Hematopoietic multipotent progenitor cell treated with erythropoietin and hydrocortisone succinate and interleukin-3 and kit ligand, for 6 days (in vitro differentiated cells): Measurements from ENCODE around the gene VWDE.

Experiments
- DNase-seq: peaks from one replicate; pipeline ENCODE4 v3.0.0-alpha.2; 2015

VWDE gene

DNA sequence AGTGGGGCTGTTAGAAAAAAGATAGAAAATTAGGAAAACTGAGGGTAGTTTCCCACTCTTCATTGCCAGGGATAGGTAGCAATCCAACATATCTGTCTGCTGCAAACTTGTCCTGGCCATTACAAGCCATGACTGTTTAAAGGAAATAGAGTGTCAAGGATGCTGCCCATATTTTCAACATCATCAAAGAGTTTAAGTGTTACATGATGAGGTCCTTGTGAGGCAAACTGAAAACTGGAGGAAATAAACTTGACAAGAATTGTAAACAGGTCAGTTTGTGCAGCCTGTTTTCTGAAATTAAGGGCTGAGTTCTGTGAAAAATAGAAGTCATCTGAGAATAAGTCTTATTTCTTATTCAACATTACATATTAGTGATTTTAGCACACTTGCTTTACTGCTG, 78.0 kb downstream of the VWDE start:
- no peak for DNase-seq

GRCh38 chr7:12323415-12323814, 80.2 kb downstream of the VWDE start:
- DNase-seq = no peak

- DNase-seq = no peak
These were observed 80.8 kb downstream of the VWDE start for GRCh38 chr7:12322903-12323300.

DNA sequence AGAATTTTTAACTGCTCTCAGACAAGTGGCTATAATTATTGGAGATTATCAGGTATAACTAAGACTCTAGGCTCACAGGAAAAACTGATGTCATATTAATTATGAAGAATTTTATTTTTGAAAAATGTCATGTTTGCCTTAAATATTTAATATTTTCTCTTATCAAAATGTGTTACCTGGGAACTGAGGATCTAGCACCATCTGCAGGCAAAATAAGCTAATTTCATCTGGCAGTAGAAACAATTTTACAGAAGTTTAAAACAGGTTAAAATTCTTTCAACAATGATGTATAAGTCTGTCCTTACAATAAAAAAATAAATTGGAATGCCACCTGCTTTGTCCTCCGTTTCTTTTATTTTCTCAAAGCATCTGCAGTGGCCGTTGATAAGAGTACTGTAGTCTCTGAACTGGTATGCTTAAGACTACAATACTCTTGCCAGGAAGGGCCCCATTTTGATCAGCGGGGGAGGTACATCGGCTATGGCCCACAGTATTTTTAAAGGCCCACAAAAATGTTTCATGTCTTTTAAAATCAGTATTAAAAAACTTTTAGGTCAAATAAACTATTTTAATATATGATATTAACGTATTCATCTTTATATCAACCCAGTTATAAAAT, 81.3 kb downstream of the VWDE start:
- DNase-seq = peak; percentile 52

- no peak for DNase-seq
These were observed 82.5 kb downstream of the VWDE start for GRCh38 chr7:12320987-12321647.

DNA sequence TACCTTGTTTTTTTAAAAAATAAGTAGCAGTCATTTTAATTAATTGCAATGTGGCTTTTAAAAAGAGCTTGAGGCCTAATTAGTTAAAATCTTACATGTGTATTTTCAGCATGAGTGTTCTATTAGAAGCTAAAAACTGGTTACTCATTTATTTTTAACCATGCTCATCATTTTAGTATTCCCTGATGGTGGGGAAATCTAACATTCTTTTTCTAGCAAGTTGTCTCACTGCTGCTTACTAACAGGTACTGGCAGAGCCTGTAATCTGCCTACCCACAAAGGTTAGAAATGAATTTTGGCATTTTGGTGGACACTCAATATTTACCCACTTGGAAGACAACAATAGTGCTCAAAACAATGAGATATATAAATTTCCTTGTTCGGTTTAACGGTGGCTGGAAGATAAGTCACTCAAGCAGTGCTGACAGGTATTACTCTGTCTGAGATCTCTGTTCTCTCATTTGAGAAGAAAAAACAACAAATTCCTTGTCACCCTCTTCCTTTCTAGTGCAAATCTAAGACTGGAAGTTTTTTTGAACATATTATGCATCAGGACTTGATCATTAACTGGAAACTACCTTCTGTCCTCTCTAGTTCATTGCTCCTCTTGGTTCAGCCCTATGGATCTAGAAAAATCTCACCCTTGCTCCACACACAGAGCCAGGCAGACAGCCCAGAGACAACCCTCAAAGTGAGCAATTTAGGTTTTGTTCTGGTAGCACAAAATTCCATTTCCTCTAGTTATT, 83.3 kb downstream of the VWDE start:
- DNase-seq = no peak

DNA sequence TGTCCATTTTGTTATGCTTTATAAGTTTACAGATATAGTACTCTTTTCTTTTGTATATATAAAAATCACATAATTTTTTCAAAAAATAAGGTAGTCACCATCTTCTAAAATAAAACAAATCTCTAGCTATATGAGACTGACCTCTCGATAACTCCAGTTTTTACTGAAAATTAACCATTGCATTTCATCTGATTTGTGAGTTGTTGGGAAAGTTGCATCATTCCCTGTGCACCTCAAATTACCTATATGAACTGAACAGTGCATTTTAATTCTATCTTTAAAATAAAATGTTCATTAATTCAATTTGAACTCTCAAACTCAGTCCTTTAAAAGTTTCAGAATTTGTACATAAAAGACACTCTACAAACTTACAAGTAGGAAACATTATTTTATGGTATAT, 86.0 kb downstream of the VWDE start:
- DNase-seq = no peak

DNA sequence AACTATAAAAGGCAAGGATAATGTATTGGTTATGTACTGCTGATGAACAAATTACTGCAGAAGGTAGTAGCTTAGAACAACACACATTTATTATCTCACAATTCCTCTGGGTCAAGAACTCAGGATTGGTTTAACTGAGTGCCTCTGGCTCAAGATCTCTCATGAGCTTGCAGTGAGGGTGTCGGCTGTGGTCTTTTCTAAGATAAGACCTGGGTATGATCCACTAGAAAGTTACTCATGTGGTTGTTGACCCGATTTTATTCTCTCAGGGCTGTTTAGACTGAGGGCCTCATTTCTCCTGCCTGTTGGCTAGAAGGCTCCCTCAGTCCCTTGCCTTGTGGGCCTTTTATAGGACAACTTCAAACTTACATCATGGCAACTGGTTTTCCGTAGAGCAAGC, 86.7 kb downstream of the VWDE start:
- peak; percentile 69 for DNase-seq

DNA sequence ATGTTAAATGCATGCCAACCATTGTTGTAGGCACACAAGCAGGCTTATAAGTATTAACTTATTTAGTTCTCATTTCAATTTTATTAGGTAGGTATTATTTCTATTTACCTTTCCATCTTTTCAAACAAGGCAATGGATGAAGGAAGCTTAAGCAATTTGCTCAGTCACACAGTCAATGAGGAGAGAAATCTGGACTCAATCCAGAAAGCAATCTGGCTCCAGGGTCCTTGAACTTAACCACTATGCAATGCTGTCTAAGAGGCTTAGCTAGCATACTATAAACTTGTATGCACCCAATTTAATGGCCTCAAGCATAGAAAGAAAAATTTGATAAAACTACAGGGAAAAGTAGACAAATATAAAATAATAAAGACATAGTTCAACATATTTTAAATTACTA, 88.6 kb downstream of the VWDE start:
- DNase-seq = no peak

- DNase-seq = no peak
These were observed 89.5 kb downstream of the VWDE start for GRCh38 chr7:12314199-12314598.

- no peak for DNase-seq
These were observed 98.2 kb downstream of the VWDE start for GRCh38 chr7:12305502-12305901.

- no peak for DNase-seq
These were observed 100.2 kb downstream of the VWDE start for GRCh38 chr7:12303495-12303894.

DNA sequence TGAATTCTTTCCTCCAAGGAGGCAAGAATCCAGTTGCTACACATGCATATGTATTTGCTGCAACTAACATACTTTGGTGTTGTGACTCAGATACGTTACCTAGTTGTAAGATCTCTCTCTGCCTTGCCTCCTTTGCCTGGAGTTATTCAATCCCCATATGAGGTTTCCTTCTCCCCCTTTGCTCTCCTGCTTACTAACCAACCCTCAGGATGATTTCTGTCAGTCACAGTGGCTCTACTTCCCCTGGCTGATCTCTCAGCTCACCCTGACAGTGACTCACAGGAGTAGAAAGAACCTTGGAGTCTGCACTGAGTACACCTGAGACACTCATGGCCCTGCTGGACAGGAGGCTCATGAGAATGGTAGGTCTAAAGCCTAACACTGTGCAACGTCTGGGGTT, 100.6 kb downstream of the VWDE start:
- DNase-seq = no peak

- DNase-seq = no peak
These were observed 103.2 kb downstream of the VWDE start for GRCh38 chr7:12300415-12300814.

- no peak for DNase-seq
These were observed 104.3 kb downstream of the VWDE start for GRCh38 chr7:12299367-12299766.

- DNase-seq = no peak
These were observed 106.2 kb downstream of the VWDE start for GRCh38 chr7:12297283-12298108.

DNA sequence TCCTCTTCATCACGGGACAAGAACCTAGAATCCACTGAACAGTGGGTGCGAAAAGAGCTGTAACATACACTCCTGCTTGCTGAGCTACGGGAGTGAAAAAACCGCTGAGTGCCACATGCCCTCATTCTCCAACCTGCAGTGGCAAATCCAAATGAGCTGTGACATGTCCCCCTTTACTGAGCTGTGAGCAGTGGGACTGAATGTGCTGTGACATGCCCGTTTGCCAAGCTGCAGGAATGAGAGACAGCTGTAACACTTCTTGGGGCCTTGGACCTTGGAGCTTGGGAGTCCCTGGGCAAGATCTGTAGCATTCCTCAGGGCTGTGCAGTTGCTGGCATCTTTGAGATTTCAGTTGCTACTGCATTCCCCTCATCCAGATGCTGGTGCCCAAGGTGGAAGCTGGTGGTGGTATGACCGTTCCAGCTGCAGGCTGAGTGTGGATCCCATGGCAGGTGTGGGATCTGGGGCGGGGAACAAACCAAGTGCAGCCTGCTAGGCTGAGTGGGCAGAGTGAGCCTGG, 107.6 kb downstream of the VWDE start:
- DNase-seq = no peak

GRCh38 chr7:12294701-12295100, 109.0 kb downstream of the VWDE start:
- DNase-seq = peak; percentile 48

- DNase-seq = peak; percentile 39
These were observed 111.8 kb downstream of the VWDE start for GRCh38 chr7:12291870-12292269.

- no peak for DNase-seq
These were observed 112.9 kb downstream of the VWDE start for GRCh38 chr7:12290761-12291160.

DNA sequence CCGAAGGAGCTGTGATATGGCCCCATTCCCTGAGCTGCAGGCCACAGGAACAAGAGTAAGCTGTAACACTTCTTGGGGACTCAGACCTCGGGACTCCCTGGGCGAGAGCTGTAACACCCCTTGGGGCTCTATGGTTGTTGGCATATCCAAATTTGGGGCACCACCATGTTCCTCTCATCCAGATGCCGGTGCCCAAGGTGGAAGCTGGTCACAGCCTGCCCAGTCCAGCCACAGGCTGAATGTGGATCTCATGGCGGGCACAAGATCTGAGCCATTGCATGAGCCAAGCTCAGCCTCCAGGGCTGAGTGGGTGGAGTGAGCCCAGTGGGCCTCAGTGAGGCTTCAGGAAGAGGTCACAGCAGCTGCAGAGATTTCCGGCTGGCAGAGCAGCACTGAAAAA, 113.7 kb downstream of the VWDE start:
- DNase-seq = no peak

- DNase-seq = no peak
These were observed 115.8 kb downstream of the VWDE start for GRCh38 chr7:12287901-12288300.

DNA sequence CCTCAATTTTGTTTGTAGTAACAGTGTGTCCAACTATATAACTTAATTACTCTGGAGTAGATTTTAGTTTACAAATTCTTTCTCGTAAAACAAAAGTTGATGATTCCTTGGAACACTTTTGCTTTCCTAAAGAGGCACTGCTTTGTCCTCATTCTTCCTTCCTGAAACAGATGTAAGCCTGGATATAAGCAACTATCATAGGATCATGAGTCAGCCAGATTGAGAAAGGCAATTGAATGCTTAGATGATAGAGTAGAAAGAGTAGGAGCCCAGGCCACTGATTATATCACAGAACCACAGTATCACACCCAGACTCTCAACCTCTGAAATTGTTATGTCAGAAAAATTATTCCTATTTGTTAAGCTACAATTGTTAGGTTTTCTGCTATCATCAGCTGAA, 122.6 kb downstream of the VWDE start:
- DNase-seq = peak; percentile 3
